Muscle layer of colon (tissue), 2 donors: ENCODE measurements around the gene CD109.
"Not testable (repeated sequence)": the region's sequence is repeated elsewhere in the genome, so short reads cannot be mapped to it uniquely, and the experiment has no call there.

Experiments used
- H3K27ac ChIP-seq: one replicate; pipeline ENCODE4 v1.7.0; 2013; ENCODE audit warnings: low read depth, mild to moderate bottlenecking, low read length, moderate library complexity
- H3K27me3 ChIP-seq, 2 donors: one replicate each; pipeline ENCODE4 v1.7.0; 2013; ENCODE audit warnings: low read length in 2 of 2, mild to moderate bottlenecking in 2 of 2; ENCODE audit not compliant: insufficient read depth in 2 of 2, control insufficient read depth in 1 of 2
- H3K36me3 ChIP-seq: one replicate; pipeline ENCODE4 v1.7.0; 2013; ENCODE audit warnings: mild to moderate bottlenecking, low read length; ENCODE audit not compliant: insufficient read depth
- H3K4me1 ChIP-seq: one replicate; pipeline ENCODE4 v1.7.0; 2013; ENCODE audit warnings: mild to moderate bottlenecking, low read length; ENCODE audit not compliant: insufficient read depth
- H3K4me3 ChIP-seq, 2 donors: one replicate each; pipeline ENCODE4 v1.7.0; 2013; ENCODE audit warnings: low read length in 2 of 2, low read depth in 1 of 2, mild to moderate bottlenecking in 1 of 2, moderate library complexity in 1 of 2
- H3K9ac ChIP-seq: one replicate; pipeline ENCODE4 v1.7.0; 2013; ENCODE audit warnings: low read length
- H3K9me3 ChIP-seq: one replicate; pipeline ENCODE4 v1.7.0; 2013; ENCODE audit warnings: mild to moderate bottlenecking, low read length
- donor health status: abdominal sarcoma.
- donor health status: Adenocarcinoma of cecum.

The CD109 gene

GRCh38 chr6:73666393-73666792, 29.6 kb upstream of the CD109 start:
- H3K4me1 ChIP-seq = no peaks in the 10 kb centered on the region
- no peak overlapping the region for H3K27ac ChIP-seq
- no peaks in the 10 kb centered on the region for H3K9me3 ChIP-seq

GRCh38 chr6:73667798-73668197, 28.2 kb upstream of the CD109 start:
- no peaks in the 10 kb centered on the region for H3K4me1 ChIP-seq
- H3K4me3 ChIP-seq = no peak overlapping the region
- no peaks in the 10 kb centered on the region for H3K27me3 ChIP-seq
- no peak overlapping the region for H3K9ac ChIP-seq
- no peaks in the 10 kb centered on the region for H3K36me3 ChIP-seq
- H3K27ac ChIP-seq = no peak overlapping the region
- H3K9me3 ChIP-seq = no peaks in the 10 kb centered on the region

More at GRCh38 chr6:73666393-73666792, 29.6 kb upstream of the CD109 start:
- H3K27me3 ChIP-seq = no peaks in the 10 kb centered on the region
- no peak overlapping the region for H3K4me3 ChIP-seq
- H3K9ac ChIP-seq = no peak overlapping the region
- H3K36me3 ChIP-seq = no peaks in the 10 kb centered on the region

DNA sequence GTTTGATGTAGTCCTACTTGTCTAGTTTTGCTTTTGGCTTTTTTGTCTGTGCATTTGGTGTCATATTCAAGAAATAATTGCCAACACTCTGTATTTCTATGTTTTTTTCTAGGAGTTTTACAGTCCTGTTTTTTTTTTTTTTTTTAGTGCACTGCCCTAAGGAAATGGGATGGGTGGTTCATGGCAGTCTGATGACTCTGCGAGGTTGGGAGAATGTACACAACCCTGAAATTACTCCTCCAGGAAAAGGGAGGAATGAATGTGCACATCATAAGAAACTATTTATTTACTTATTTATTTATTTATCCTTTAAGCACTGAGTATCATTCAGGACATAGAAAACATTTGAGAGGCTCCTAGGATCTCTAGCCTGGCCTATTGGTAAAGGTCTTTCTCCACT, 27.0 kb upstream of the CD109 start:
- H3K36me3 ChIP-seq = no peaks in the 10 kb centered on the region
- H3K4me1 ChIP-seq = no peaks in the 10 kb centered on the region
- no peak overlapping the region for H3K4me3 ChIP-seq
- no peaks in the 10 kb centered on the region for H3K9me3 ChIP-seq
- H3K27me3 ChIP-seq = no peaks in the 10 kb centered on the region
- no peak overlapping the region for H3K9ac ChIP-seq
- no peak overlapping the region for H3K27ac ChIP-seq

GRCh38 chr6:73671911-73672685, 23.9 kb upstream of the CD109 start:
- Histone ChIP-seq H3K4me3 (no peak overlapping the region), H3K36me3 (no peaks in the 10 kb centered on the region), H3K27ac (no peak overlapping the region), H3K9ac (no peak overlapping the region), H3K4me1 (no peaks in the 10 kb centered on the region), H3K9me3 (no peaks in the 10 kb centered on the region), H3K27me3 (no peaks in the 10 kb centered on the region)

DNA sequence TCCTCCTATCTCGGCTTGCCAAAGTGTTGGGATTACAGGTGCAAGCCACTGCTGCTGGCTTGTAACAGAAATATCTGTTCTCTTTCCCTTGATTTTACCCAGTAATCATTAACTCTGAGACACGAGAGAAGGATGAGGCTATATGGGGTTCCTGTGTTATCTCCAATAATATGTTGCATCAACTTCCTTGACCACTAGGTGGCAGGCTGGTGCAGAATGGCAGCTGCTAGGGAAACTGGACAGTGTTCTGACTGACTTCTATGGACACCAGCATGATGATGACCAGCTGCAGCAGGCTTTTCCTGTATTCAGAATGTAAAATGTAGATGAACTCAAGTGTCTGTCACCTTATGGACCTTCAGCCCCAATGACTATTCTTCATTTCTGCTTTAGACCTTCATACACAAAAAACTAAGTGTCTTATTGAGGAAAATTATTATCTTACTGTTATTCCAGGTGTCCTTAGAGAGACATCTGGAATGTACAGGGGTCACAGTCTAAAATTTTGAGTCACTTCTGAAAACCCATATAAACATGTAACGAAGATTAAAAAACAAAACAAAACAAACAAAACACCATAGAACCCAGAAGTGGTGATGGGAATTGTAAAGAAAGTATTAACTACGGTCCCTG, 20.4 kb upstream of the CD109 start:
- Histone ChIP-seq H3K9ac (no peak overlapping the region), H3K27ac (no peak overlapping the region), H3K4me3 (no peak overlapping the region), H3K9me3 (no peaks in the 10 kb centered on the region), H3K27me3 (no peaks in the 10 kb centered on the region), H3K4me1 (no peaks in the 10 kb centered on the region), H3K36me3 (no peaks in the 10 kb centered on the region)

DNA sequence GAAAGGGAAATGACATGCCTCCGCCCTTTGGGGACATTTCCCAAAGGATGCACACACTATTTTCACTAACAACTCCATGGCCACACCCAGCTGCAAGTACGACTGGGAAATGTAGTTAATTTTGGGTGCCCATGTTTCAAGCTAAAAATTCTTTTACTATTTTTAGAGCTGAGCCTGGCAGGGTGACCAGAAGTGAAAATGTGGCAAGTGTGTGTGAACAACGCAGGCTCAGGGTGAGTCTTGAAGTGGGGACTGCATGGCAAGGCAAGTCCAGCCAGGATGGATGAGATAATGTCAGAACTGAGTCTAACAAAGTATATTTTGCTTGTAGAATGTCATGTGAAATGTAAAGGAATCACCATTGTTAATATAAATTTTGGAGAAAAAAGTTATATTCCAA, 17.0 kb upstream of the CD109 start:
- Histone ChIP-seq H3K9ac (no peak overlapping the region), H3K4me1 (no peaks in the 10 kb centered on the region), H3K27ac (no peak overlapping the region), H3K27me3 (no peaks in the 10 kb centered on the region), H3K4me3 (no peak overlapping the region), H3K36me3 (no peaks in the 10 kb centered on the region), H3K9me3 (no peaks in the 10 kb centered on the region)

GRCh38 chr6:73679846-73680245, 16.2 kb upstream of the CD109 start:
- not testable (repeated sequence) for H3K27me3 ChIP-seq, H3K9me3 ChIP-seq, H3K4me1 ChIP-seq, H3K27ac ChIP-seq, H3K9ac ChIP-seq, H3K4me3 ChIP-seq, H3K36me3 ChIP-seq

- Histone ChIP-seq H3K36me3 (no peaks in the 10 kb centered on the region), H3K4me3 (no peak overlapping the region), H3K9me3 (no peaks in the 10 kb centered on the region), H3K27me3 (no peaks in the 10 kb centered on the region), H3K9ac (no peak overlapping the region), H3K4me1 (no peaks in the 10 kb centered on the region), H3K27ac (no peak overlapping the region)
Observed at GRCh38 chr6:73680289-73680918, 15.6 kb upstream of the CD109 start.

GRCh38 chr6:73683574-73683973, 12.4 kb upstream of the CD109 start:
- not testable (repeated sequence) for H3K9ac ChIP-seq

GRCh38 chr6:73688351-73688750, 7.7 kb upstream of the CD109 start:
- no peak overlapping the region for H3K27ac ChIP-seq
- H3K4me1 ChIP-seq = no peaks in the 10 kb centered on the region
- H3K9ac ChIP-seq = no peak overlapping the region
- no peaks in the 10 kb centered on the region for H3K27me3 ChIP-seq
- H3K36me3 ChIP-seq = no peaks in the 10 kb centered on the region
- no peak overlapping the region for H3K4me3 ChIP-seq
- H3K9me3 ChIP-seq = no peaks in the 10 kb centered on the region

More at GRCh38 chr6:73683574-73683973, 12.4 kb upstream of the CD109 start:
- not testable (repeated sequence) for H3K36me3 ChIP-seq, H3K4me1 ChIP-seq, H3K9me3 ChIP-seq, H3K27ac ChIP-seq, H3K27me3 ChIP-seq, H3K4me3 ChIP-seq

DNA sequence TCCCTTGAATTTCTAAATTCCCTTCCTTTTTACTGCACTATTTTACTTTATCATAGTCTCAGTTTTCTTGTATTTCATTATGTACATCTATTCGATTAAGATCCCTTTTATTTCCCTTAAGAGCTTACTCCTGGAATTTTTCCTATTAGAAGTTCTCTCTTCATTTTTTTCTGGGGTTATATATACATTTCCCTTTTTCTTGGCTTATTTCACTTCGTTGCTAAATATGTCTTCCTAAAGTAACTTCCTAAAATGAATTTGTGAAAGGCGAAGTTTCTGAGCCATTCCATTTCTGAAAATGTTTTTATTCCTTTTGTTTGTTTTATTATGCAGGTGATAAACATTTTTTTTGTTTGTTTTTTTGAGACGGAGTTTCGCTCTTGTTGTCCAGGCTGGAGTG, 5.9 kb upstream of the CD109 start:
- H3K27ac ChIP-seq = no peak overlapping the region
- no peak overlapping the region for H3K9ac ChIP-seq
- H3K9me3 ChIP-seq = no peaks in the 10 kb centered on the region
- H3K27me3 ChIP-seq = no peaks in the 10 kb centered on the region
- H3K36me3 ChIP-seq = no peaks in the 10 kb centered on the region
- H3K4me3 ChIP-seq = no peak overlapping the region
- peaks cover 6% of the 10 kb centered on the region for H3K4me1 ChIP-seq
